Smooth muscle cell (in vitro differentiated cells): ENCODE results near the gene MRPL51. TPM values are rescaled to one million over a fixed set of nuclear protein-coding genes. Genes with fewer than 3 reads are reported as not detected.

ENCODE experiments used
- DNase-seq: peaks from one replicate; lab custom pipeline; 2025; ENCODE audit not compliant: unreplicated experiment; lab: John Stamatoyannopoulos, UW
- H2AFZ ChIP-seq: fragments of 200-600 bp; sonication (generic); 2 replicates; pipeline ENCODE4 v1.6.0; 2016; ENCODE audit warnings: antibody characterized with exemption, low read depth, mild to moderate bottlenecking
- H3F3A ChIP-seq: fragments of 200-600 bp; sonication (generic); 2 replicates; pipeline ENCODE4 v1.6.0; 2017; ENCODE audit warnings: antibody characterized with exemption, low read depth
- H3K27ac ChIP-seq: fragments of 200-600 bp; sonication (generic); 2 replicates; pipeline ENCODE4 v1.5.1; 2016; ENCODE audit warnings: low read depth, mild to moderate bottlenecking
- H3K27me3 ChIP-seq: fragments of 200-600 bp; sonication (generic); 2 replicates; pipeline ENCODE4 v1.6.1; 2016; ENCODE audit warnings: low read depth, mild to moderate bottlenecking
- H3K36me3 ChIP-seq: fragments of 200-600 bp; sonication (generic); 2 replicates; pipeline ENCODE4 v1.5.1; 2016; ENCODE audit warnings: low read depth
- H3K4me1 ChIP-seq: fragments of 200-600 bp; sonication (generic); 2 replicates; pipeline ENCODE4 v1.5.1; 2016; ENCODE audit warnings: low read depth
- H3K4me2 ChIP-seq: fragments of 200-600 bp; sonication (generic); 2 replicates; pipeline ENCODE4 v1.6.0; 2016; ENCODE audit warnings: mild to moderate bottlenecking
- H3K4me3 ChIP-seq: fragments of 200-600 bp; sonication (generic); 2 replicates; pipeline ENCODE4 v1.5.1; 2016; ENCODE audit warnings: mild to moderate bottlenecking
- H3K79me2 ChIP-seq: fragments of 200-600 bp; sonication (generic); 2 replicates; pipeline ENCODE4 v1.6.0; 2016; ENCODE audit warnings: low read depth, mild to moderate bottlenecking
- H3K9ac ChIP-seq: fragments of 200-600 bp; sonication (generic); 2 replicates; pipeline ENCODE4 v1.6.0; 2016; ENCODE audit warnings: low read depth
- H3K9me3 ChIP-seq: fragments of 200-600 bp; sonication (generic); replicated peaks from 2 replicates; pipeline ENCODE4 v1.5.1; 2016; ENCODE audit warnings: low read depth
- H4K20me1 ChIP-seq: fragments of 200-600 bp; sonication (generic); 2 replicates; pipeline ENCODE4 v1.6.0; 2016; ENCODE audit warnings: low read depth
- WGBS: methylation state at CpG from one replicate; pipeline ENCODE4 v1.1.7; 2016; ENCODE audit warnings: low lambda C conversion rate; 5-methylcytosine and 5-hydroxymethylcytosine counted together
- polyA plus RNA-seq: library from polyadenylated mRNA; unstranded; fragments of >200 nt; fragmentation: Nextera tagmentation; extraction: Ambion mirVana; gene quantifications from 2 replicates; pipeline ENCODE4 v1.2.1, GENCODE V29; 2016
- total RNA-seq: library from RNA; depleted of rRNA; stranded (reverse); fragments of >200 nt; gene quantifications from 2 replicates; pipeline ENCODE4 v1.2.3, GENCODE V29; 2014
- TF ChIP-seq, protein P1 (sequence below): fragments of 200-600 bp; sonication (generic); IDR thresholded peaks from 2 replicates; pipeline ENCODE4 v1.5.1; 2017; ENCODE audit warnings: borderline replicate concordance, mild to moderate bottlenecking, antibody characterized with exemption; ENCODE audit not compliant: insufficient read depth, poor library complexity, severe bottlenecking

MRPL51 gene
- total and polyA plus RNA-seq, 2 experiments from 2014 or later = 126 to 364 TPM

DNA sequence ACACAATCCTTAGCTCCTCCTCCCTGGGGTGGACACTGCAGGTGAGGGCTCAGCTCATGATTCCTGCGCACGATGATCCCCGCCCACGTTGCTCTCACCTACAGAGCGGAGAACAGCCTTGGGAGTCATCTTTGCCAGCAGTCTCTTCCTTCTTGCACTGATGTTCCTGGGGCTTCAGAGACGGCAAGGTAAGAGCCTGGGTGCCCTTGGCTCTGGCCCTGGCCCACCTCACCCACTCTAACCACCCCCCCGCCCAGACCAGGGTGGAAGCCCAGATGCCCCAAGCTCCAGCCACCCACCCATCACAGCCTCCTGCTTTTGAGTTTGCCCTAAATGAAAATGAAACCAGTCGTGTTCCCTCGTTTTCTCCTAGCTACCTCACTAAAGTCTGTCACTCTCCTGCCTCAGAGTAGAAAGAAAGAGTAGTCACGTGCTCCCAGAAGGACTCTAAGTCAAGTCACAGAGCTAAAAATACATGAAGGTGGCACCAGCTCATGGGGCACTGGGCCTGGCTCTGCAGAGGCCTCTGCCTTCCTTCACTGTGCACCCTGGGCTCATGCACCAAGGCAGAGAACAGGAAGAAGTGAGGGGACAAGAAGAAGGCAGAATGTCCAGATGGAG lies 32.2 kb downstream of the MRPL51 start:
- TF ChIP-seq, protein P1, sequence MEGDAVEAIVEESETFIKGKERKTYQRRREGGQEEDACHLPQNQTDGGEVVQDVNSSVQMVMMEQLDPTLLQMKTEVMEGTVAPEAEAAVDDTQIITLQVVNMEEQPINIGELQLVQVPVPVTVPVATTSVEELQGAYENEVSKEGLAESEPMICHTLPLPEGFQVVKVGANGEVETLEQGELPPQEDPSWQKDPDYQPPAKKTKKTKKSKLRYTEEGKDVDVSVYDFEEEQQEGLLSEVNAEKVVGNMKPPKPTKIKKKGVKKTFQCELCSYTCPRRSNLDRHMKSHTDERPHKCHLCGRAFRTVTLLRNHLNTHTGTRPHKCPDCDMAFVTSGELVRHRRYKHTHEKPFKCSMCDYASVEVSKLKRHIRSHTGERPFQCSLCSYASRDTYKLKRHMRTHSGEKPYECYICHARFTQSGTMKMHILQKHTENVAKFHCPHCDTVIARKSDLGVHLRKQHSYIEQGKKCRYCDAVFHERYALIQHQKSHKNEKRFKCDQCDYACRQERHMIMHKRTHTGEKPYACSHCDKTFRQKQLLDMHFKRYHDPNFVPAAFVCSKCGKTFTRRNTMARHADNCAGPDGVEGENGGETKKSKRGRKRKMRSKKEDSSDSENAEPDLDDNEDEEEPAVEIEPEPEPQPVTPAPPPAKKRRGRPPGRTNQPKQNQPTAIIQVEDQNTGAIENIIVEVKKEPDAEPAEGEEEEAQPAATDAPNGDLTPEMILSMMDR = no peak
- no peaks in the 10 kb centered on the region for H3K27me3 ChIP-seq
- H3K9ac ChIP-seq = no peak overlapping the region
- no peaks in the 10 kb centered on the region for H4K20me1 ChIP-seq
- no peaks in the 10 kb centered on the region for H3K9me3 ChIP-seq
- H3K4me1 ChIP-seq = no peaks in the 10 kb centered on the region
- WGBS = 78% methylated on average over 10 of the region's 10 CpGs
- no peak overlapping the region for H2AFZ ChIP-seq
- H3K4me2 ChIP-seq = no peak overlapping the region
- DNase-seq = no peak
- H3K27ac ChIP-seq = no peak overlapping the region
- no peaks in the 10 kb centered on the region for H3K36me3 ChIP-seq
- no peaks in the 10 kb centered on the region for H3F3A ChIP-seq
- H3K4me3 ChIP-seq = no peak overlapping the region
- no peaks in the 10 kb centered on the region for H3K79me2 ChIP-seq

DNA sequence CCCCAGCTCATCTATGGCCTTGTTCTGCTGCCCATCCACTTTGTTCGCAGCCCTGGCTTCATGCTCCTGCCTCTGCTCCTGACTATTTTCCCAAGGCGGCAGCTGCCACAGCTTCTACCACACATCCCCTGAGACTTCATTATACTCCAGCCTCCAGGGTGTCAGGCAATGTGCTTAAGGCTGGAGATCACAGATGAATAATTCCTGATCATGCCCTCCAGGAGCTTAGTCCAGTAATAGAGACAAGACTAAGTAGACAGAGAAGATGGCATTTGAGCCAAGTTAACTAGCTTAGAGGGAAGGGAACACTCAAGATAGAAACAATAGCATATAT lies 34.1 kb downstream of the MRPL51 start:
- no peak overlapping the region for H3K4me3 ChIP-seq
- no peak overlapping the region for H3K4me2 ChIP-seq
- H3K27ac ChIP-seq = no peak overlapping the region
- H4K20me1 ChIP-seq = no peaks in the 10 kb centered on the region
- H3K4me1 ChIP-seq = no peaks in the 10 kb centered on the region
- H3K79me2 ChIP-seq = no peaks in the 10 kb centered on the region
- WGBS = 96% methylated on average over 2 of the region's 2 CpGs
- H2AFZ ChIP-seq = no peak overlapping the region
- no peaks in the 10 kb centered on the region for H3K9me3 ChIP-seq
- no peaks in the 10 kb centered on the region for H3K36me3 ChIP-seq
- H3K27me3 ChIP-seq = no peaks in the 10 kb centered on the region
- TF ChIP-seq, protein P1 = no peak
- no peak for DNase-seq
- no peaks in the 10 kb centered on the region for H3F3A ChIP-seq
- H3K9ac ChIP-seq = no peak overlapping the region

DNA sequence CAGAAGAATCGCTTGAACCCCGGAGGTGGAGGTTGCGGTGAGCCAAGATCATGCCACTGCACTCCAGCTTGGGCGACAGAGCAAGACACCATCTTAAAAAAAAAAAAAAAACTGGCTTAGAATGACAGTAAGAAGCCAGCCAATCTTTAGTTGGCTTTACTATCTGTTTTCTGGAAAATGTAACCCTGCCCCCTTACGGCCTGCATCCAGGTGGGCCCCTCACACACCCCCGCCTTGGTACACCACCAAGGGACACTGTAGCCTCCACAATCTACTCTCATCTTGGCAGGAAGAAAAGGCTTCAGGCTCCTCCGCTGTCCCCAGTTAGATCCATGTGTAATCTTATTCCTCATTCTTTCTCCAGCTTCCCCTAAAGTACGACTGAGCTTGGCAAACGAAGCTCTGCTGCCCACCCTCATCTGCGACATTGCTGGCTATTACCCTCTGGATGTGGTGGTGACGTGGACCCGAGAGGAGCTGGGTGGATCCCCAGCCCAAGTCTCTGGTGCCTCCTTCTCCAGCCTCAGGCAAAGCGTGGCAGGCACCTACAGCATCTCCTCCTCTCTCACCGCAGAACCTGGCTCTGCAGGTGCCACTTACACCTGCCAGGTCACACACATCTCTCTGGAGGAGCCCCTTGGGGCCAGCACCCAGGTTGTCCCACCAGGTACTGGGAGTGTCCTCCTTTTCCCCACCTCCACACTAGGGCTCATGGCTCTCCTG lies 34.6 kb downstream of the MRPL51 start:
- no peak overlapping the region for H3K4me2 ChIP-seq
- H2AFZ ChIP-seq = no peak overlapping the region
- no peaks in the 10 kb centered on the region for H3K36me3 ChIP-seq
- TF ChIP-seq, protein P1 = no peak
- no peaks in the 10 kb centered on the region for H4K20me1 ChIP-seq
- H3K9ac ChIP-seq = no peak overlapping the region
- H3K27me3 ChIP-seq = no peaks in the 10 kb centered on the region
- H3K9me3 ChIP-seq = no peaks in the 10 kb centered on the region
- H3K4me3 ChIP-seq = no peak overlapping the region
- DNase-seq = no peak
- H3K4me1 ChIP-seq = no peaks in the 10 kb centered on the region
- H3K79me2 ChIP-seq = no peaks in the 10 kb centered on the region
- no peak overlapping the region for H3K27ac ChIP-seq
- H3F3A ChIP-seq = no peaks in the 10 kb centered on the region
- WGBS = 97% methylated on average over 14 of the region's 14 CpGs
